Measurements from ENCODE around the gene SCARB1.

- TF ChIP-seq, protein P1, sequence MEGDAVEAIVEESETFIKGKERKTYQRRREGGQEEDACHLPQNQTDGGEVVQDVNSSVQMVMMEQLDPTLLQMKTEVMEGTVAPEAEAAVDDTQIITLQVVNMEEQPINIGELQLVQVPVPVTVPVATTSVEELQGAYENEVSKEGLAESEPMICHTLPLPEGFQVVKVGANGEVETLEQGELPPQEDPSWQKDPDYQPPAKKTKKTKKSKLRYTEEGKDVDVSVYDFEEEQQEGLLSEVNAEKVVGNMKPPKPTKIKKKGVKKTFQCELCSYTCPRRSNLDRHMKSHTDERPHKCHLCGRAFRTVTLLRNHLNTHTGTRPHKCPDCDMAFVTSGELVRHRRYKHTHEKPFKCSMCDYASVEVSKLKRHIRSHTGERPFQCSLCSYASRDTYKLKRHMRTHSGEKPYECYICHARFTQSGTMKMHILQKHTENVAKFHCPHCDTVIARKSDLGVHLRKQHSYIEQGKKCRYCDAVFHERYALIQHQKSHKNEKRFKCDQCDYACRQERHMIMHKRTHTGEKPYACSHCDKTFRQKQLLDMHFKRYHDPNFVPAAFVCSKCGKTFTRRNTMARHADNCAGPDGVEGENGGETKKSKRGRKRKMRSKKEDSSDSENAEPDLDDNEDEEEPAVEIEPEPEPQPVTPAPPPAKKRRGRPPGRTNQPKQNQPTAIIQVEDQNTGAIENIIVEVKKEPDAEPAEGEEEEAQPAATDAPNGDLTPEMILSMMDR (IDR thresholded peaks at IDR 0.05), result no peak
- TF ChIP-seq, protein P2, sequence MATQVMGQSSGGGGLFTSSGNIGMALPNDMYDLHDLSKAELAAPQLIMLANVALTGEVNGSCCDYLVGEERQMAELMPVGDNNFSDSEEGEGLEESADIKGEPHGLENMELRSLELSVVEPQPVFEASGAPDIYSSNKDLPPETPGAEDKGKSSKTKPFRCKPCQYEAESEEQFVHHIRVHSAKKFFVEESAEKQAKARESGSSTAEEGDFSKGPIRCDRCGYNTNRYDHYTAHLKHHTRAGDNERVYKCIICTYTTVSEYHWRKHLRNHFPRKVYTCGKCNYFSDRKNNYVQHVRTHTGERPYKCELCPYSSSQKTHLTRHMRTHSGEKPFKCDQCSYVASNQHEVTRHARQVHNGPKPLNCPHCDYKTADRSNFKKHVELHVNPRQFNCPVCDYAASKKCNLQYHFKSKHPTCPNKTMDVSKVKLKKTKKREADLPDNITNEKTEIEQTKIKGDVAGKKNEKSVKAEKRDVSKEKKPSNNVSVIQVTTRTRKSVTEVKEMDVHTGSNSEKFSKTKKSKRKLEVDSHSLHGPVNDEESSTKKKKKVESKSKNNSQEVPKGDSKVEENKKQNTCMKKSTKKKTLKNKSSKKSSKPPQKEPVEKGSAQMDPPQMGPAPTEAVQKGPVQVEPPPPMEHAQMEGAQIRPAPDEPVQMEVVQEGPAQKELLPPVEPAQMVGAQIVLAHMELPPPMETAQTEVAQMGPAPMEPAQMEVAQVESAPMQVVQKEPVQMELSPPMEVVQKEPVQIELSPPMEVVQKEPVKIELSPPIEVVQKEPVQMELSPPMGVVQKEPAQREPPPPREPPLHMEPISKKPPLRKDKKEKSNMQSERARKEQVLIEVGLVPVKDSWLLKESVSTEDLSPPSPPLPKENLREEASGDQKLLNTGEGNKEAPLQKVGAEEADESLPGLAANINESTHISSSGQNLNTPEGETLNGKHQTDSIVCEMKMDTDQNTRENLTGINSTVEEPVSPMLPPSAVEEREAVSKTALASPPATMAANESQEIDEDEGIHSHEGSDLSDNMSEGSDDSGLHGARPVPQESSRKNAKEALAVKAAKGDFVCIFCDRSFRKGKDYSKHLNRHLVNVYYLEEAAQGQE (IDR thresholded peaks at IDR 0.05; ENCODE audit: insufficient read depth in 1 of 2, low read depth in 2 of 2, low read length in 1 of 2), result no peak
These were observed 59.5 kb downstream of the SCARB1 start for GRCh38 chr12:124804011-124804621.

Data from Panc1 (cell line).